HG02981 (cell line): ENCODE measurements around the gene RNF149.
"Not testable (repeated sequence)": the region's sequence is repeated elsewhere in the genome, so short reads cannot be mapped to it uniquely, and the experiment has no call there.

Experiments used
- ATAC-seq: cut with Tn5 transposase; IDR thresholded peaks from one replicate; pipeline ENCODE4 v1.9.1; 2021; ENCODE audit warnings: mild to moderate bottlenecking, moderate library complexity; ENCODE audit not compliant: unreplicated experiment

Gene RNF149

GRCh38 chr2:101235956-101236355, 72.5 kb downstream of the RNF149 start:
- ATAC-seq = not testable (repeated sequence)

- ATAC-seq = no peak
Observed at GRCh38 chr2:101234169-101234938, 74.1 kb downstream of the RNF149 start.

- ATAC-seq = no peak
Observed at GRCh38 chr2:101232770-101233169, 75.7 kb downstream of the RNF149 start.

GRCh38 chr2:101231937-101232730, 76.4 kb downstream of the RNF149 start:
- ATAC-seq = no peak

- no peak for ATAC-seq
Observed at GRCh38 chr2:101231240-101231639, 77.3 kb downstream of the RNF149 start.

- no peak for ATAC-seq
Observed at GRCh38 chr2:101230541-101231001, 77.9 kb downstream of the RNF149 start.
